Stimulated activated CD4-positive, alpha-beta T cell treated with anti-CD3 and anti-CD28 coated beads, Interleukin-1b, Interleukin-23, amount 100 ng/mL, for 24 hours (primary cell): ENCODE data around the gene UGT3A1.
"Not testable (repeated sequence)": the region's sequence is repeated elsewhere in the genome, so short reads cannot be mapped to it uniquely, and the experiment has no call there.

Source experiments
- DNase-seq, 4 experiments: peaks; one replicate each; pipeline ENCODE4 v3.0.0-alpha.2; 2020; ENCODE audit warnings: low read depth in 4 of 4, low spot score in 1 of 4

UGT3A1 gene

GRCh38 chr5:35990520-35990919 lies 670 bp downstream of the UGT3A1 start:
- DNase-seq, result no peak

- DNase-seq, result no peak
These were observed 2.7 kb downstream of the UGT3A1 start for GRCh38 chr5:35988529-35988928.

GRCh38 chr5:35987776-35988175 lies 3.4 kb downstream of the UGT3A1 start:
- DNase-seq, result no peak

DNA sequence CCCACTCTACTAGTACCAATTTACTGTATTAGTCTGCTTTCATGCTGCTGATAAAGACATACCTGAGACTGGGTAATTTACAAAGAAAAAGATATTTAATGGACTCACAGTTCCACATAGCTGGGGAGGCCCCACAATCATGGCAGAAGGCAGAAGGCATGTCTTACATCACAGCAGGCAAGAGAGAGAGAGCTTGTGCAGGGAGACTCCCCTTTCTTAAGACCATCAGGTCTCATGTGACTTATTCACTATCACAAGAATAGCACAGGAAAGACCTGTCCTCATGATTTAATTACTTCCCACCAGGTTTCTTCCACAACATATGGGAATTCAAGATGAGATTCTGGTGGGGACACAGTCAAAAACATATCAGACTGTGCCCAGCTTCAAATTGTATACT lies 11.5 kb downstream of the UGT3A1 start:
- DNase-seq, result no peak

GRCh38 chr5:35976859-35977258 lies 14.3 kb downstream of the UGT3A1 start:
- not testable (repeated sequence) for DNase-seq

- no peak for DNase-seq
These were observed 16.6 kb downstream of the UGT3A1 start for GRCh38 chr5:35974570-35974969.

DNA sequence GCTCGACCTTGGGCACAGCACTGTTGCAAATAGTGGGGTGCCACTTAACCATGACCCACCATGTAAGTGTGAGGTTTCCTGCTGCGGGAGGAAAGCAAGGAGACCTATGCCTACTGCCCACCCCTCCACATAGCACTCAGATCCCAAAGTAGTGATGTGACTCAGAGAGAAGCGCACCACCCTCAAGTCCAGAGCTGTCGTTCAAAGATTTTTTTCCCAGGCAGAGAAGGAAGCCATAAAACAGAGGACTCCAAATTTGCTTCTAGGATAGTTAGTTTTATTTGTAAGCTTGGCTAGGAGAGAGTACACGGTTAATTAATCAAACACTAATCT lies 19.3 kb downstream of the UGT3A1 start:
- DNase-seq, result no peak

- no peak for DNase-seq
These were observed 19.9 kb downstream of the UGT3A1 start for GRCh38 chr5:35971186-35971877.

DNA sequence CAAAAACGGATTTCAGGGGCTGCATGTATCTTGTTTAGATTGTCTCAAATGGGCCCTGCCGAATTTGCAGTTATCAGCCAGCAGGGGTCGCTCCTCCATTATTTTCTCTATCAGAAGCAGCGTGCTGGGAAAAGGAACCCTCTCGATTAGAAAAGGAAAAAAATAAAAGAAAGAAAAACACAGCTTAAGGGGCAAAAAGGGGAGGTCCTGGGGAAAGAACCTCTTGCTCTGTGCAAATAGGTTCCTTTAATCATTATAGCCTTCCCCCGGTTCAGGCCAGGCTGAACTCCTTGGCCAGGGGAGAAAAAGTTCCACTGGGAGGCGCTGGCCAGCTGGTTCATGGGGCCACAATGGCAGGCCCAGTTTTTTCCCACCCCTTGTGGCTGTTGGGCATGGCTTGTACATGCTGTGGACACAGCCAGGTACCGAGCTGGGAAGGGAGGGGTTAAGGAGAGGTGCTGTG lies 27.8 kb downstream of the UGT3A1 start:
- DNase-seq, result peak in 1 of 4 experiments; percentile 10

DNA sequence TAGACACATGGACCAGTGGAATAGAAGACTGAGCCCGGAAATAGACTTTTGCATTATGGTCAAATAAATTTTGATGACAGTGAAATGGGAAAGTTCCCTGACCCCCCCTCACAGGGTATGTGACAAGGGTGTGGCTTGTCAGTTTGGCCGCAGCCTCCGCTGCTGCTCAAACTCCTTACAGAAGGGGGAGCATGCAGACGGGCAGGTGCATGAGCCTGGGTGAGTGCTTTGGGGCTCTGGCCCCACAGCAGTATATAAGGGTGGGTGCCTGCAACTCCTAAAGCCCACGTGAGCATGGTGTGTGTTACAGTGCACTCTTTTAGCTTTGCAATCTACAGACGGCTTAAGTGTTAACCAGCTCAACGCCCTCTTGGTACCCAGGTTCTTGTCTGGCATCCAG lies 30.9 kb downstream of the UGT3A1 start:
- no peak for DNase-seq

DNA sequence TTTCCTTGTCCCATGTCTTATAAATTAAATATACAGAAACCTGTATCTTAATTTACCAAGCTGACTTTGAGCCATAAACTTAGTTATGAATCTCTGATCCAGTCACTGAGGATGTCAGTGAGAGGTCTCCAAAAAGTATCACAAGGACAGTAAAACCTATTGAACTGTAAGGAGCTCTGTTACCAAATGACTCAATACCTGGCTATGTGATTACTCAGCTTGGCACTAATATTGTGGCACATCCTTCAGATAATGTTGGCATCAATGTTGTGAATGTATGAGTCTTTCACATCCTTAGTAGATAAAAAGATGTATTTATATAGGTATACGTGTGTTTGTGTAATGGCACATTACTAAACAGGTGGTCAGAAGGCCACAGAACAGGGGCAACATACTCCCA lies 34.8 kb downstream of the UGT3A1 start:
- no peak for DNase-seq

GRCh38 chr5:35954175-35954574 lies 37.0 kb downstream of the UGT3A1 start:
- DNase-seq, result no peak

GRCh38 chr5:35947085-35947484 lies 44.1 kb downstream of the UGT3A1 start:
- DNase-seq, result no peak

DNA sequence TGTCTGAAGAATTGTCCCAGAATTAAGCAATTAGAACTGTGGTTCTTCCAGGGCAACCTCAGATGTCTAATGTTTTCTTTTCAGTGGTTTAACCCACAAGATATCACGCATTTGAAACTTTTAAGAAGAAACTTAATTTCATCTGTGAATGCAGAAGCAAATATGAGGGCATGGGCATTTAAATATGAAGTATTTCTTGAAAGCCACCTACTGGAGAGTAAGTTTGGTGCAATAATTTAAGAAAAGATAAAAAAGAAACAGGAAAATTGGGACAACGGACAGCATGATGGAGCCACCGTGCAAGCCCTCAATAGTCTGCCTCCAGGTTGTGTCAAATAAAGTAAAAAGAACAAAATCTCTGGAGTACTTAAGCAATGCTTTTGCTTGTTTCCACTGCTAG lies 51.6 kb downstream of the UGT3A1 start:
- no peak for DNase-seq

- no peak for DNase-seq
These were observed 52.5 kb downstream of the UGT3A1 start, which contains the start of gene CAPSL for GRCh38 chr5:35938568-35939227. TSS of gene CAPSL (minus strand) at chr5:35938622. CDS start at chr5:35921120, 17,502 bp downstream.

DNA sequence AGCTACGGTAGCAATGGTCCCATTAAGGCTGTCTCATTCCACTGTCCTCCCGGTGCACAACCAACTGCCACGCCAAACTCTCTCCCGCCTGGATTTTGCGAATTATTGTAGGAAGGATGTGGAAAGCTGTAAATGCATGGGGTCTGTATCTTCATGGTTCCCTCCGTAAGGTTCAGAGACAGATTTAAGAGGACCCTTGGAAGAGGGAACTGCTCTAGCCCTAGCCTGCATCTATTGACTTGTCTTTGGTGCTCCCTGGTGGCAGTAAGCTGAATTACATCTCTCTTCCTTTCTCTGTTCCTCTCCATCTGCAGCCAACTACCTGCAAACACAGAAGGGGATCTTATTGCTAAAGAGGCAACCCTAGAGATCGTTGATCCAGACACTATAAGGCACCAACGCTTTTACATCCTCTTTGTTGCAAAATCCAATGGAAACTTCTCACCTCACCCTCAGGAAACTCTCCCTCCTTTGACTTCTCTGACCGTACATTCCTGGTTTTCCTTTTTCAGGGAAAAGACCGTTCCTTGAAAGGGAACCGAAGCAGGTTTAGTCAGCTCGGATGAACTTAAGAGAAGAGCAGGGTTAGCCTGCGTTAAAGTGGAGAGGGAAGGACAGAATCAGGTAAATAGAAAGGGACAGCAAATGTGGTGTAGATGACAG lies 64.7 kb downstream of the UGT3A1 start:
- peak in 2 of 4 experiments; percentile 61 to 62 for DNase-seq

GRCh38 chr5:35924950-35925722 lies 66.1 kb downstream of the UGT3A1 start:
- DNase-seq, result peak; percentile 64 to 81 (median 72)

DNA sequence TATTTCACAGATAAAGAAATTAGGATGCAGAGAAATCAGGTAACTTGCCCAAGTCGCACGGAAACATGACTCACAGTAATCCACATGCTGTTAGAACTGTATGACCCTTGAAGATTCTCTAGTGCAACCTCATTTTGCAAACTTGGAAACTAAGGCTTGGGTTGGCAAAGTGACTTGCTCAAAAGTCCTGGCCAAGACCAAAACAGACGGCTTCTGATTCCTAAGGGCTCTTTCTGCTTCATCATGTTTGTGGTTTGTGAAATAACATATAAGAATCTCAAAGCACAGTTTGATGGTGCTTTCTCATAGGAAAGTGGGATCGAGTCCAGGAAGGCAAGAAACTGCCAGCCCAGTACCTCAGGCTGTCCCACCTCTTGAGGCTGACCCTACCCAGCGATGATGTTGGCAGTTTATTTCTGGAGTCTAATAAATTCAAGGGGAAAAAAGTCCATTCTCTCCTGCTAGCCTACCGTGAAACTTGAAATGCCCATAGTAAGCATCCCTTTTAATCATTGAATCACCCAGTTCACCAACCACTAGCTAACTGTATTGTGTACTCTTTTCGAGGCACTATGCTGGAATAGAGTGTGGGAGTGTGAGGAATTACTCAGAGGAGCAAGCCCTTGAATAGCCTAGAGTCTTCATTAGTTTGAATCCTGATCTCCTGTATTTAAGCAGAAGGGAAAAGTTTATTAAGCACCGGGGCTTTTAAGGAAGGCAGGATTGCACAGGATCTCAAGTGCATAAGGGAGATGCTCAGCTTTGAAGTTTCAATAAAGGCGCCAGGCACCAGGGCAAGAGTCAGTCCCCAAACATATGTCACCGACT lies 66.9 kb downstream of the UGT3A1 start:
- no peak for DNase-seq

DNA sequence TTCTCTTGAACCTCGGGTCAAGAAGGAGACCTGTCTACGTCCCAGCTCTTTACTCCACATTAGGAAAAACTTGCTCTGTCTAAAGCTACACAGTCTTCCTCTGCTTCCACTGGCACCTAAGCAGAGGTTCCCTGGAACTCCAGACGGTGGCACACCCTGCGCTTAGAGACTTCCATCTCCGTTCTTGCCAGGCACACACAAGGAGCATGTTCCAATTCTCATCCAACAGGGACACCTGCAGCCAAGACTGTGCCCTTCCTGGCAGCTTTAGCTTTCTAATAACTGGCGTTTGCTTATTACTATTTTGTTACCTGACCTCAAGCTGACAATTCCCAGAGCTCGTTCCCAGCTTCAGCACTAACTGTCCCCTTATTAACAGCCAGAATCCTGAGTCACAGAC lies 68.7 kb downstream of the UGT3A1 start:
- no peak for DNase-seq

- DNase-seq, result no peak
These were observed 69.3 kb downstream of the UGT3A1 start for GRCh38 chr5:35921930-35922329.

GRCh38 chr5:35920890-35921289 lies 70.3 kb downstream of the UGT3A1 start:
- DNase-seq, result no peak
